ENCODE data around the gene DIAPH2.
"Not testable (repeated sequence)": the region's sequence is repeated elsewhere in the genome, so short reads cannot be mapped to it uniquely, and the experiment has no call there.

DIAPH2 gene

GRCh38 chrX:96833333-96833732, 148.7 kb downstream of the DIAPH2 start:
- DNase-seq (ENCODE audit: low spot score) = no peak

- DNase-seq (ENCODE audit: low spot score) = no peak
Observed at GRCh38 chrX:96834137-96834536, 149.5 kb downstream of the DIAPH2 start.

- DNase-seq (ENCODE audit: low spot score) = no peak
Observed at GRCh38 chrX:96835660-96836289, 151.1 kb downstream of the DIAPH2 start.

GRCh38 chrX:96837808-96838207, 153.2 kb downstream of the DIAPH2 start:
- DNase-seq (ENCODE audit: low spot score) = peak; percentile 11

GRCh38 chrX:96838537-96838936, 153.9 kb downstream of the DIAPH2 start:
- DNase-seq (ENCODE audit: low spot score) = no peak

GRCh38 chrX:96841325-96841724, 156.7 kb downstream of the DIAPH2 start:
- no peak for DNase-seq (ENCODE audit: low spot score)

GRCh38 chrX:96841866-96842265, 157.2 kb downstream of the DIAPH2 start:
- not testable (repeated sequence) for DNase-seq (ENCODE audit: low spot score)

GRCh38 chrX:96843566-96843965, 158.9 kb downstream of the DIAPH2 start:
- no peak for DNase-seq (ENCODE audit: low spot score)

GRCh38 chrX:96846841-96847240, 162.2 kb downstream of the DIAPH2 start:
- DNase-seq (ENCODE audit: low spot score) = no peak

- not testable (repeated sequence) for DNase-seq (ENCODE audit: low spot score)
Observed at GRCh38 chrX:96859422-96859821, 174.8 kb downstream of the DIAPH2 start.

GRCh38 chrX:96861218-96861617, 176.6 kb downstream of the DIAPH2 start:
- DNase-seq (ENCODE audit: low spot score) = no peak

GRCh38 chrX:96861661-96862060, 177.0 kb downstream of the DIAPH2 start:
- no peak for DNase-seq (ENCODE audit: low spot score)

- no peak for DNase-seq (ENCODE audit: low spot score)
Observed at GRCh38 chrX:96883608-96884007, 199.0 kb downstream of the DIAPH2 start, which contains the start of gene RPA4. TSS of gene RPA4 (plus strand) at chrX:96883908. CDS start at chrX:96884311, 403 bp downstream.

GRCh38 chrX:96884027-96884426, 199.4 kb downstream of the DIAPH2 start:
- no peak for DNase-seq (ENCODE audit: low spot score)

- DNase-seq (ENCODE audit: low spot score) = no peak
Observed at GRCh38 chrX:96889726-96890125, 205.1 kb downstream of the DIAPH2 start.

- DNase-seq (ENCODE audit: low spot score) = peak; percentile 1
Observed at GRCh38 chrX:96906741-96907140, 222.1 kb downstream of the DIAPH2 start.

GRCh38 chrX:96907516-96908272, 223.1 kb downstream of the DIAPH2 start:
- no peak for DNase-seq (ENCODE audit: low spot score)

GRCh38 chrX:96909291-96909690, 224.6 kb downstream of the DIAPH2 start:
- no peak for DNase-seq (ENCODE audit: low spot score)

GRCh38 chrX:96918864-96919263, 234.2 kb downstream of the DIAPH2 start:
- no peak for DNase-seq (ENCODE audit: low spot score)

- DNase-seq (ENCODE audit: low spot score) = no peak
Observed at GRCh38 chrX:96919672-96920071, 235.0 kb downstream of the DIAPH2 start.

- DNase-seq (ENCODE audit: low spot score) = no peak
Observed at GRCh38 chrX:96924581-96924980, 239.9 kb downstream of the DIAPH2 start.

GRCh38 chrX:96929036-96929435, 244.4 kb downstream of the DIAPH2 start:
- no peak for DNase-seq (ENCODE audit: low spot score)

- DNase-seq (ENCODE audit: low spot score) = no peak
Observed at GRCh38 chrX:96957718-96958117, 273.1 kb downstream of the DIAPH2 start.

GRCh38 chrX:96971812-96972211, 287.2 kb downstream of the DIAPH2 start:
- no peak for DNase-seq (ENCODE audit: low spot score)

All from GM03348 (cell line).